ENCODE data around the gene CHMP4B. TPM values are rescaled to one million over a fixed set of nuclear protein-coding genes. Genes with fewer than 3 reads are reported as not detected.

Gene CHMP4B
- total RNA-seq, 5 donors from 2014 or later (not counting 1 experiment from before 2014, with no cell fraction given), result 45.1 to 64.7 (median 60.8) TPM

GRCh38 chr20:33868042-33868441 lies 56.9 kb downstream of the CHMP4B start:
- no peak overlapping the region for H3K4me3 ChIP-seq (ENCODE audit: control insufficient read depth in 1 of 2, extremely low read depth in 1 of 2, low read length in 1 of 2)
- no peaks in the 10 kb centered on the region for H3K36me3 ChIP-seq (ENCODE audit: control insufficient read depth in 2 of 2, extremely low read depth in 1 of 2, insufficient read depth in 1 of 2, low read length in 1 of 2)
- DNase-seq, result no peak
- no peak overlapping the region for H3K27ac ChIP-seq (ENCODE audit: low read length)
- H3K27ac Mint-ChIP-seq, result no peak overlapping the region
- H3K27me3 Mint-ChIP-seq, result no peaks in the 10 kb centered on the region
- H3K27me3 ChIP-seq (replicated peaks in 1 of 2; ENCODE audit: control insufficient read depth in 2 of 2, extremely low read depth in 1 of 2, insufficient read depth in 2 of 2, low read length in 1 of 2), result peaks cover 0 to 6% of the 10 kb centered on the region in 2 experiments
- ChIA-PET POLR2A (interaction anchor here in 1 of 2 donors (0.7 kb wide), 1 partner anchor 9 kb away, joined by 3 read pairs; no protein-coding TSS in a partner anchor), CTCF (no interaction called here)
- H3K4me3 Mint-ChIP-seq, result no peak overlapping the region
- peaks cover 0 to 4% (median 0%) of the 10 kb centered on the region in 3 donors for H3K4me1 Mint-ChIP-seq
- no peaks in the 10 kb centered on the region for H3K36me3 Mint-ChIP-seq
- no peaks in the 10 kb centered on the region for H3K9me3 Mint-ChIP-seq
- no peaks in the 10 kb centered on the region for H3K9me3 ChIP-seq
- ATAC-seq (replicated peaks in 1 of 4), result no peak
- H3K4me1 ChIP-seq (ENCODE audit: control insufficient read depth in 1 of 2, extremely low read depth in 1 of 2, insufficient read depth in 2 of 2, low read length in 2 of 2), result no peaks in the 10 kb centered on the region
- WGBS (ENCODE audit: insufficient coverage), result 84% methylated on average over 7 of the region's 7 CpGs

GRCh38 chr20:33868595-33868994 lies 57.4 kb downstream of the CHMP4B start:
- H3K4me1 ChIP-seq (ENCODE audit: control insufficient read depth in 1 of 2, extremely low read depth in 1 of 2, insufficient read depth in 2 of 2, low read length in 2 of 2), result no peaks in the 10 kb centered on the region
- Mint-ChIP-seq H3K4me3 (no peak overlapping the region), H3K27ac (no peak overlapping the region), H3K4me1 (peaks cover 0 to 1% (median 0%) of the 10 kb centered on the region in 3 donors), H3K9me3 (no peaks in the 10 kb centered on the region), H3K36me3 (no peaks in the 10 kb centered on the region), H3K27me3 (no peaks in the 10 kb centered on the region)
- no peak overlapping the region for H3K27ac ChIP-seq (ENCODE audit: low read length)
- WGBS (ENCODE audit: insufficient coverage), result 91% methylated on average over 4 of the region's 6 CpGs
- CTCF ChIA-PET, result no interaction called here
- DNase-seq (no peak), ATAC-seq (replicated peaks in 1 of 4) (no peak)
- H3K4me3 ChIP-seq (ENCODE audit: control insufficient read depth in 1 of 2, extremely low read depth in 1 of 2, low read length in 1 of 2), result no peak overlapping the region
- H3K9me3 ChIP-seq, result no peaks in the 10 kb centered on the region
- POLR2A ChIA-PET, result interaction anchor here in 1 of 2 donors (0.7 kb wide), 1 partner anchor 9 kb away, joined by 3 read pairs; no protein-coding TSS in a partner anchor
- H3K27me3 ChIP-seq (replicated peaks in 1 of 2; ENCODE audit: control insufficient read depth in 2 of 2, extremely low read depth in 1 of 2, insufficient read depth in 2 of 2, low read length in 1 of 2), result peaks cover 0 to 4% of the 10 kb centered on the region in 2 experiments
- no peaks in the 10 kb centered on the region for H3K36me3 ChIP-seq (ENCODE audit: control insufficient read depth in 2 of 2, extremely low read depth in 1 of 2, insufficient read depth in 1 of 2, low read length in 1 of 2)

- ChIA-PET POLR2A (no interaction called here), CTCF (no interaction called here)
- no peak for ATAC-seq (replicated peaks in 1 of 4)
- Mint-ChIP-seq H3K4me1 (no peaks in the 10 kb centered on the region), H3K27ac (no peak overlapping the region), H3K27me3 (no peaks in the 10 kb centered on the region), H3K4me3 (no peak overlapping the region), H3K36me3 (no peaks in the 10 kb centered on the region), H3K9me3 (no peaks in the 10 kb centered on the region)
- Histone ChIP-seq H3K9me3 (no peaks in the 10 kb centered on the region), H3K36me3 (ENCODE audit: control insufficient read depth in 2 of 2, extremely low read depth in 1 of 2, insufficient read depth in 1 of 2, low read length in 1 of 2) (no peaks in the 10 kb centered on the region), H3K27ac (ENCODE audit: low read length) (no peak overlapping the region), H3K4me1 (ENCODE audit: control insufficient read depth in 1 of 2, extremely low read depth in 1 of 2, insufficient read depth in 2 of 2, low read length in 2 of 2) (no peaks in the 10 kb centered on the region), H3K4me3 (ENCODE audit: control insufficient read depth in 1 of 2, extremely low read depth in 1 of 2, low read length in 1 of 2) (no peak overlapping the region), H3K27me3 (replicated peaks in 1 of 2; ENCODE audit: control insufficient read depth in 2 of 2, extremely low read depth in 1 of 2, insufficient read depth in 2 of 2, low read length in 1 of 2) (peaks cover 0 to 4% of the 10 kb centered on the region in 2 experiments)
- no peak for DNase-seq
- WGBS (ENCODE audit: insufficient coverage), result no CpG with 5 or more reads among the region's 5 CpGs
Observed at GRCh38 chr20:33869283-33869682, 58.1 kb downstream of the CHMP4B start.

- Histone ChIP-seq H3K4me1 (ENCODE audit: control insufficient read depth in 1 of 2, extremely low read depth in 1 of 2, insufficient read depth in 2 of 2, low read length in 2 of 2) (no peaks in the 10 kb centered on the region), H3K4me3 (ENCODE audit: control insufficient read depth in 1 of 2, extremely low read depth in 1 of 2, low read length in 1 of 2) (no peak overlapping the region), H3K27ac (ENCODE audit: low read length) (no peak overlapping the region), H3K9me3 (no peaks in the 10 kb centered on the region), H3K36me3 (ENCODE audit: control insufficient read depth in 2 of 2, extremely low read depth in 1 of 2, insufficient read depth in 1 of 2, low read length in 1 of 2) (no peaks in the 10 kb centered on the region), H3K27me3 (replicated peaks in 1 of 2; ENCODE audit: control insufficient read depth in 2 of 2, extremely low read depth in 1 of 2, insufficient read depth in 2 of 2, low read length in 1 of 2) (peaks cover 0 to 4% of the 10 kb centered on the region in 2 experiments)
- no peaks in the 10 kb centered on the region for H3K9me3 Mint-ChIP-seq
- no peaks in the 10 kb centered on the region for H3K27me3 Mint-ChIP-seq
- no peaks in the 10 kb centered on the region for H3K36me3 Mint-ChIP-seq
- H3K27ac Mint-ChIP-seq, result no peak overlapping the region
- H3K4me1 Mint-ChIP-seq, result no peaks in the 10 kb centered on the region
- H3K4me3 Mint-ChIP-seq, result no peak overlapping the region
- whole genome bisulfite sequencing (ENCODE audit: insufficient coverage), result 87% methylated on average over 12 of the region's 12 CpGs
- ChIA-PET POLR2A (no interaction called here), CTCF (no interaction called here)
- DNase-seq (no peak), ATAC-seq (replicated peaks in 1 of 4) (no peak)
Observed at GRCh38 chr20:33871362-33871761, 60.2 kb downstream of the CHMP4B start.

GRCh38 chr20:33874129-33874528 lies 63.0 kb downstream of the CHMP4B start:
- no peak overlapping the region for H3K4me3 ChIP-seq (ENCODE audit: control insufficient read depth in 1 of 2, extremely low read depth in 1 of 2, low read length in 1 of 2)
- H3K27ac ChIP-seq (ENCODE audit: low read length), result no peak overlapping the region
- ChIA-PET CTCF (interaction anchor here (0.7 kb wide), 2 partner anchors 200 to 254 kb away, joined by 5 to 6 read pairs; no protein-coding TSS in a partner anchor), POLR2A (no interaction called here)
- WGBS (ENCODE audit: insufficient coverage), result 79% methylated on average over 5 of the region's 7 CpGs
- DNase-seq, result no peak
- H3K36me3 ChIP-seq (ENCODE audit: control insufficient read depth in 2 of 2, extremely low read depth in 1 of 2, insufficient read depth in 1 of 2, low read length in 1 of 2), result no peaks in the 10 kb centered on the region
- no peak overlapping the region for H3K27ac Mint-ChIP-seq
- ATAC-seq (replicated peaks in 1 of 4), result no peak
- peaks cover 3 to 8% (median 8%) of the 10 kb centered on the region in 3 donors for H3K9me3 Mint-ChIP-seq
- H3K4me3 Mint-ChIP-seq, result no peak overlapping the region
- no peaks in the 10 kb centered on the region for H3K9me3 ChIP-seq
- no peaks in the 10 kb centered on the region for H3K27me3 Mint-ChIP-seq
- H3K4me1 ChIP-seq (ENCODE audit: control insufficient read depth in 1 of 2, extremely low read depth in 1 of 2, insufficient read depth in 2 of 2, low read length in 2 of 2), result no peaks in the 10 kb centered on the region
- H3K36me3 Mint-ChIP-seq, result no peaks in the 10 kb centered on the region
- peaks cover 0 to 4% of the 10 kb centered on the region in 2 experiments for H3K27me3 ChIP-seq (replicated peaks in 1 of 2; ENCODE audit: control insufficient read depth in 2 of 2, extremely low read depth in 1 of 2, insufficient read depth in 2 of 2, low read length in 1 of 2)
- no peaks in the 10 kb centered on the region for H3K4me1 Mint-ChIP-seq

GRCh38 chr20:33875055-33875454 lies 63.9 kb downstream of the CHMP4B start:
- POLR2A ChIA-PET, result no interaction called here
- CTCF ChIA-PET, result no interaction called here
- Mint-ChIP-seq H3K4me3 (no peak overlapping the region), H3K36me3 (no peaks in the 10 kb centered on the region), H3K9me3 (peaks cover 3 to 12% (median 11%) of the 10 kb centered on the region in 3 donors), H3K4me1 (no peaks in the 10 kb centered on the region), H3K27me3 (no peaks in the 10 kb centered on the region), H3K27ac (no peak overlapping the region)
- H3K4me3 ChIP-seq (ENCODE audit: control insufficient read depth in 1 of 2, extremely low read depth in 1 of 2, low read length in 1 of 2), result no peak overlapping the region
- H3K36me3 ChIP-seq (ENCODE audit: control insufficient read depth in 2 of 2, extremely low read depth in 1 of 2, insufficient read depth in 1 of 2, low read length in 1 of 2), result no peaks in the 10 kb centered on the region
- H3K4me1 ChIP-seq (ENCODE audit: control insufficient read depth in 1 of 2, extremely low read depth in 1 of 2, insufficient read depth in 2 of 2, low read length in 2 of 2), result no peaks in the 10 kb centered on the region
- H3K27me3 ChIP-seq (replicated peaks in 1 of 2; ENCODE audit: control insufficient read depth in 2 of 2, extremely low read depth in 1 of 2, insufficient read depth in 2 of 2, low read length in 1 of 2), result peaks cover 0 to 4% of the 10 kb centered on the region in 2 experiments
- ATAC-seq (replicated peaks in 1 of 4), result no peak
- no peaks in the 10 kb centered on the region for H3K9me3 ChIP-seq
- no peak overlapping the region for H3K27ac ChIP-seq (ENCODE audit: low read length)
- WGBS (ENCODE audit: insufficient coverage), result 59% methylated on average over 3 of the region's 7 CpGs
- peak in 1 of 35 experiments; percentile 28 for DNase-seq

- 100% methylated on average over 2 of the region's 6 CpGs for WGBS (ENCODE audit: insufficient coverage)
Observed at GRCh38 chr20:33875534-33876026, 64.4 kb downstream of the CHMP4B start.

More at GRCh38 chr20:33875534-33876026, 64.4 kb downstream of the CHMP4B start:
- Mint-ChIP-seq H3K36me3 (no peaks in the 10 kb centered on the region), H3K9me3 (peaks cover 7 to 17% (median 15%) of the 10 kb centered on the region in 3 donors), H3K27me3 (no peaks in the 10 kb centered on the region), H3K4me1 (no peaks in the 10 kb centered on the region), H3K27ac (no peak overlapping the region), H3K4me3 (no peak overlapping the region)
- no peak overlapping the region for H3K27ac ChIP-seq (ENCODE audit: low read length)
- ChIA-PET POLR2A (no interaction called here), CTCF (no interaction called here)
- H3K27me3 ChIP-seq (replicated peaks in 1 of 2; ENCODE audit: control insufficient read depth in 2 of 2, extremely low read depth in 1 of 2, insufficient read depth in 2 of 2, low read length in 1 of 2), result no peaks in the 10 kb centered on the region
- H3K9me3 ChIP-seq, result no peaks in the 10 kb centered on the region
- no peaks in the 10 kb centered on the region for H3K4me1 ChIP-seq (ENCODE audit: control insufficient read depth in 1 of 2, extremely low read depth in 1 of 2, insufficient read depth in 2 of 2, low read length in 2 of 2)
- no peak overlapping the region for H3K4me3 ChIP-seq (ENCODE audit: control insufficient read depth in 1 of 2, extremely low read depth in 1 of 2, low read length in 1 of 2)
- ATAC-seq (replicated peaks in 1 of 4) (no peak), DNase-seq (no peak)
- H3K36me3 ChIP-seq (ENCODE audit: control insufficient read depth in 2 of 2, extremely low read depth in 1 of 2, insufficient read depth in 1 of 2, low read length in 1 of 2), result no peaks in the 10 kb centered on the region
